Activated naive CD4-positive, alpha-beta T cell treated with anti-CD3 and anti-CD28 coated beads, Interleukin-2, amount 50 U/mL, for 72 hours (primary cell): ENCODE data around the gene GSAP. TPM values are rescaled to one million over a fixed set of nuclear protein-coding genes. Genes with fewer than 3 reads are reported as not detected.

Experiments used
- ATAC-seq, 2 donors: fragments of 150-1000 bp; cut with Tn5 transposase; 2 replicates each; pipeline ENCODE4 v1.10.0; 2021; ENCODE audit warnings: mild to moderate bottlenecking in 2 of 2, moderate library complexity in 2 of 2
- DNase-seq, 2 donors: peaks; one replicate each; pipeline ENCODE4 v3.0.0; 2021 to 2022; ENCODE audit warnings: low spot score in 2 of 2
- H3K27ac Mint-ChIP-seq, 2 donors: one replicate each; pipeline ENCODE4 v1.8.0; 2022; ENCODE audit warnings: mild to moderate bottlenecking in 2 of 2, mixed read lengths in 2 of 2
- H3K36me3 Mint-ChIP-seq, 2 donors: one replicate each; pipeline ENCODE4 v1.8.0; 2022; ENCODE audit warnings: mixed read lengths in 2 of 2
- H3K9me3 Mint-ChIP-seq, 2 donors: one replicate each; pipeline ENCODE4 v1.8.0; 2022; ENCODE audit warnings: mixed read lengths in 2 of 2
- total RNA-seq, 2 donors: library from RNA; stranded (reverse); gene quantifications; one replicate each; pipeline ENCODE4 v1.2.3, GENCODE V29; 2022

Gene GSAP
- total RNA-seq, 2 donors from 2014 or later = 1.2 to 4.1 TPM

GRCh38 chr7:77447616-77448015 is 31.5 kb upstream of the GSAP start:
- no peaks in the 10 kb centered on the region for H3K9me3 Mint-ChIP-seq
- no peaks in the 10 kb centered on the region for H3K36me3 Mint-ChIP-seq
- DNase-seq (no peak), ATAC-seq (no peak)
- no peak overlapping the region for H3K27ac Mint-ChIP-seq

- DNase-seq (no peak), ATAC-seq (no peak)
- Mint-ChIP-seq H3K9me3 (no peaks in the 10 kb centered on the region), H3K36me3 (no peaks in the 10 kb centered on the region), H3K27ac (no peak overlapping the region)
Observed at GRCh38 chr7:77444123-77444522, 28.0 kb upstream of the GSAP start.

GRCh38 chr7:77443042-77443441 is 26.9 kb upstream of the GSAP start:
- DNase-seq (no peak), ATAC-seq (no peak)
- no peak overlapping the region for H3K27ac Mint-ChIP-seq
- no peaks in the 10 kb centered on the region for H3K36me3 Mint-ChIP-seq
- H3K9me3 Mint-ChIP-seq = no peaks in the 10 kb centered on the region

GRCh38 chr7:77442636-77443035 is 26.5 kb upstream of the GSAP start:
- no peak for ATAC-seq
- Mint-ChIP-seq H3K36me3 (no peaks in the 10 kb centered on the region), H3K27ac (no peak overlapping the region), H3K9me3 (no peaks in the 10 kb centered on the region)
- no peak for DNase-seq

- no peak overlapping the region for H3K27ac Mint-ChIP-seq
- no peaks in the 10 kb centered on the region for H3K9me3 Mint-ChIP-seq
- no peak for DNase-seq
- ATAC-seq = no peak
- H3K36me3 Mint-ChIP-seq = no peaks in the 10 kb centered on the region
Observed at GRCh38 chr7:77441046-77441445, 24.9 kb upstream of the GSAP start.

GRCh38 chr7:77439572-77439971 is 23.4 kb upstream of the GSAP start:
- no peaks in the 10 kb centered on the region for H3K36me3 Mint-ChIP-seq
- no peak for DNase-seq
- no peak for ATAC-seq
- H3K9me3 Mint-ChIP-seq = no peaks in the 10 kb centered on the region
- no peak overlapping the region for H3K27ac Mint-ChIP-seq

GRCh38 chr7:77438131-77438530 is 22.0 kb upstream of the GSAP start:
- no peak for ATAC-seq
- Mint-ChIP-seq H3K36me3 (no peaks in the 10 kb centered on the region), H3K9me3 (no peaks in the 10 kb centered on the region), H3K27ac (no peak overlapping the region)
- no peak for DNase-seq

- H3K27ac Mint-ChIP-seq = no peak overlapping the region
- no peaks in the 10 kb centered on the region for H3K9me3 Mint-ChIP-seq
- ATAC-seq (no peak), DNase-seq (no peak)
- H3K36me3 Mint-ChIP-seq = no peaks in the 10 kb centered on the region
Observed at GRCh38 chr7:77434570-77435275, 18.6 kb upstream of the GSAP start.

GRCh38 chr7:77433901-77434300 is 17.8 kb upstream of the GSAP start:
- DNase-seq (no peak), ATAC-seq (no peak)
- Mint-ChIP-seq H3K9me3 (no peaks in the 10 kb centered on the region), H3K27ac (no peak overlapping the region), H3K36me3 (no peaks in the 10 kb centered on the region)

GRCh38 chr7:77430927-77431326 is 14.8 kb upstream of the GSAP start:
- Mint-ChIP-seq H3K9me3 (no peaks in the 10 kb centered on the region), H3K36me3 (no peaks in the 10 kb centered on the region), H3K27ac (no peak overlapping the region)
- ATAC-seq (no peak), DNase-seq (no peak)

GRCh38 chr7:77428777-77429231 is 12.7 kb upstream of the GSAP start:
- ATAC-seq (no peak), DNase-seq (no peak)
- H3K27ac Mint-ChIP-seq = peak overlapping the region in 1 of 2 donors; percentile 77
- no peaks in the 10 kb centered on the region for H3K36me3 Mint-ChIP-seq
- no peaks in the 10 kb centered on the region for H3K9me3 Mint-ChIP-seq

GRCh38 chr7:77427996-77428603 is 12.0 kb upstream of the GSAP start:
- peak; percentile 78 to 90 for ATAC-seq
- no peak for DNase-seq
- Mint-ChIP-seq H3K36me3 (no peaks in the 10 kb centered on the region), H3K9me3 (no peaks in the 10 kb centered on the region), H3K27ac (peak overlapping the region; percentile 48 to 77)

- Mint-ChIP-seq H3K27ac (no peak overlapping the region), H3K9me3 (no peaks in the 10 kb centered on the region), H3K36me3 (no peaks in the 10 kb centered on the region)
- DNase-seq (no peak), ATAC-seq (no peak)
Observed at GRCh38 chr7:77426521-77427051, 10.4 kb upstream of the GSAP start.

- ATAC-seq (no peak), DNase-seq (no peak)
- Mint-ChIP-seq H3K27ac (no peak overlapping the region), H3K36me3 (no peaks in the 10 kb centered on the region), H3K9me3 (no peaks in the 10 kb centered on the region)
Observed at GRCh38 chr7:77426052-77426404, 9.9 kb upstream of the GSAP start.

GRCh38 chr7:77425101-77426051 is 9.2 kb upstream of the GSAP start:
- DNase-seq (no peak), ATAC-seq (no peak)
- Mint-ChIP-seq H3K36me3 (no peaks in the 10 kb centered on the region), H3K9me3 (no peaks in the 10 kb centered on the region), H3K27ac (no peak overlapping the region)

- DNase-seq (no peak), ATAC-seq (no peak)
- no peaks in the 10 kb centered on the region for H3K9me3 Mint-ChIP-seq
- H3K27ac Mint-ChIP-seq = no peak overlapping the region
- H3K36me3 Mint-ChIP-seq = no peaks in the 10 kb centered on the region
Observed at GRCh38 chr7:77422500-77422899, 6.4 kb upstream of the GSAP start.

GRCh38 chr7:77420986-77421672 is 5.0 kb upstream of the GSAP start:
- DNase-seq (no peak), ATAC-seq (no peak)
- Mint-ChIP-seq H3K9me3 (no peaks in the 10 kb centered on the region), H3K36me3 (no peaks in the 10 kb centered on the region), H3K27ac (no peak overlapping the region)
